OCI-LY1 (cell line): ENCODE results near the gene PAX2.
A peak's percentile ranks its signal among the peaks of the same experiment; 100 is the strongest.

Experiments used
- H2AFZ ChIP-seq: fragments of 200-600 bp; sonication (generic), shearing (Covaris generic); 2 replicates; pipeline ENCODE4 v1.6.0; 2014; ENCODE audit warnings: antibody characterized with exemption, mild to moderate bottlenecking, low read length
- H3F3A ChIP-seq: fragments of 200-600 bp; sonication (generic), shearing (Covaris generic); 2 replicates; pipeline ENCODE4 v1.6.0; 2014; ENCODE audit warnings: mild to moderate bottlenecking, antibody characterized with exemption, low read length, moderate library complexity; ENCODE audit not compliant: insufficient read depth
- H3K27ac ChIP-seq: fragments of 200-600 bp; sonication (generic); 2 replicates; pipeline ENCODE4 v1.5.1; 2014; ENCODE audit warnings: low read length, mixed run types, mild to moderate bottlenecking, low read depth; ENCODE audit not compliant: poor library complexity, severe bottlenecking
- H3K27me3 ChIP-seq: fragments of 200-600 bp; sonication (generic); 2 replicates; pipeline ENCODE4 v1.6.0; 2014; ENCODE audit warnings: antibody characterized with exemption, mild to moderate bottlenecking, low read length, moderate library complexity; ENCODE audit not compliant: insufficient read depth
- H3K36me3 ChIP-seq: fragments of 200-600 bp; sonication (generic); 2 replicates; pipeline ENCODE4 v1.6.1; 2014; ENCODE audit warnings: mild to moderate bottlenecking, antibody characterized with exemption, low read length, moderate library complexity, mixed read lengths; ENCODE audit not compliant: insufficient read depth
- H3K4me1 ChIP-seq: fragments of 200-600 bp; sonication (generic); 2 replicates; pipeline ENCODE4 v1.5.1; 2014; ENCODE audit warnings: mild to moderate bottlenecking, low read length, moderate library complexity; ENCODE audit not compliant: insufficient read depth, severe bottlenecking
- H3K4me2 ChIP-seq: fragments of 200-600 bp; sonication (generic), shearing (Covaris generic); 2 replicates; pipeline ENCODE4 v1.6.1; 2014; ENCODE audit warnings: low read length
- H3K4me3 ChIP-seq: fragments of 200-600 bp; sonication (generic); 2 replicates; pipeline ENCODE4 v1.5.1; 2014; ENCODE audit warnings: low read length, low read depth, mild to moderate bottlenecking, mixed read lengths; ENCODE audit not compliant: poor library complexity, severe bottlenecking
- H3K79me2 ChIP-seq: fragments of 200-600 bp; shearing (Covaris generic); 2 replicates; pipeline ENCODE4 v1.6.1; 2016; ENCODE audit warnings: mixed run types, low read length, mixed read lengths; ENCODE audit not compliant: insufficient read depth
- H3K9ac ChIP-seq: fragments of 200-600 bp; sonication (generic), shearing (Covaris generic); 2 replicates; pipeline ENCODE4 v1.6.1; 2014; ENCODE audit warnings: mild to moderate bottlenecking, low read length, mixed read lengths
- H3K9me2 ChIP-seq: fragments of 200-600 bp; sonication (generic), shearing (Covaris generic); 2 replicates; pipeline ENCODE4 v1.6.1; 2014; ENCODE audit warnings: low read depth, mild to moderate bottlenecking, low read length, mixed read lengths
- H3K9me3 ChIP-seq: fragments of 200-600 bp; shearing (Covaris generic); 2 replicates; pipeline ENCODE4 v1.6.1; 2014; ENCODE audit warnings: low read length, mixed read lengths
- H4K20me1 ChIP-seq: fragments of 200-600 bp; sonication (generic), shearing (Covaris generic); 2 replicates; pipeline ENCODE4 v1.6.0; 2016; ENCODE audit warnings: mild to moderate bottlenecking, low read length; ENCODE audit not compliant: insufficient read depth
- CTCF ChIP-seq: fragments of 200-600 bp; sonication (generic), shearing (Covaris generic); IDR thresholded peaks from 2 replicates; pipeline ENCODE4 v1.5.1; 2017; ENCODE audit warnings: mild to moderate bottlenecking, antibody characterized with exemption, low read length, moderate library complexity, mixed read lengths
- EZH2 ChIP-seq: fragments of 200-600 bp; sonication (generic), shearing (Covaris generic); IDR thresholded peaks from 2 replicates; pipeline ENCODE4 v1.8.0; 2017; ENCODE audit warnings: borderline replicate concordance, mixed run types, mild to moderate bottlenecking, antibody characterized with exemption, low read length, moderate library complexity, mixed read lengths

Gene PAX2

GRCh38 chr10:100725869-100726426 is 19.4 kb upstream of the PAX2 start:
- TF ChIP-seq EZH2 (no peak), CTCF (no peak)
- Histone ChIP-seq H3K9ac (no peak overlapping the region), H3K79me2 (no peaks in the 10 kb centered on the region), H3K27me3 (no peaks in the 10 kb centered on the region), H4K20me1 (no peaks in the 10 kb centered on the region), H3K4me3 (no peak overlapping the region), H3K9me3 (no peaks in the 10 kb centered on the region), H3K4me1 (no peaks in the 10 kb centered on the region), H3K27ac (no peak overlapping the region), H3K4me2 (no peak overlapping the region), H3K9me2 (no peaks in the 10 kb centered on the region), H3K36me3 (no peaks in the 10 kb centered on the region), H2AFZ (no peak overlapping the region), H3F3A (no peaks in the 10 kb centered on the region)

- Histone ChIP-seq H3K9ac (no peak overlapping the region), H3K36me3 (no peaks in the 10 kb centered on the region), H3K27me3 (no peaks in the 10 kb centered on the region), H3K4me3 (no peak overlapping the region), H4K20me1 (no peaks in the 10 kb centered on the region), H3K4me2 (no peak overlapping the region), H3K9me3 (no peaks in the 10 kb centered on the region), H2AFZ (no peak overlapping the region), H3K4me1 (no peaks in the 10 kb centered on the region), H3K27ac (no peak overlapping the region), H3K79me2 (no peaks in the 10 kb centered on the region), H3K9me2 (no peaks in the 10 kb centered on the region), H3F3A (no peaks in the 10 kb centered on the region)
- no peak for TF ChIP-seq EZH2
- TF ChIP-seq CTCF, result no peak
Observed at GRCh38 chr10:100727808-100728207, 17.6 kb upstream of the PAX2 start.

- no peaks in the 10 kb centered on the region for H3K36me3 ChIP-seq
- H3K27ac ChIP-seq, result no peak overlapping the region
- H3K4me1 ChIP-seq, result peaks cover 6% of the 10 kb centered on the region
- H3K9me2 ChIP-seq, result no peaks in the 10 kb centered on the region
- no peaks in the 10 kb centered on the region for H3K27me3 ChIP-seq
- no peak overlapping the region for H2AFZ ChIP-seq
- no peak overlapping the region for H3K4me3 ChIP-seq
- no peak overlapping the region for H3K9ac ChIP-seq
- H3K79me2 ChIP-seq, result no peaks in the 10 kb centered on the region
- no peaks in the 10 kb centered on the region for H3F3A ChIP-seq
- H4K20me1 ChIP-seq, result no peaks in the 10 kb centered on the region
- TF ChIP-seq EZH2 (no peak), CTCF (peak; percentile 11; the same call in 1 of the 2 replicates)
- H3K9me3 ChIP-seq, result no peaks in the 10 kb centered on the region
- H3K4me2 ChIP-seq, result no peak overlapping the region
Observed at GRCh38 chr10:100728928-100729861, 16.2 kb upstream of the PAX2 start.
